Mucosa of rectum (tissue), 2 donors: Measurements from ENCODE around the gene OTUD6A.

ENCODE experiments used
- H3K27ac ChIP-seq, 2 donors: one replicate each; pipeline ENCODE4 v1.7.0; 2013; ENCODE audit warnings: inconsistent platforms in 2 of 2, low read depth in 2 of 2, low read length in 2 of 2
- H3K27me3 ChIP-seq, 2 donors: one replicate each; pipeline ENCODE4 v1.7.0; 2013; ENCODE audit warnings: low read length in 2 of 2; ENCODE audit not compliant: control insufficient read depth in 2 of 2, insufficient read depth in 2 of 2
- H3K36me3 ChIP-seq, 2 donors: one replicate each; pipeline ENCODE4 v1.7.0; 2013; ENCODE audit warnings: low read length in 2 of 2; ENCODE audit not compliant: control insufficient read depth in 2 of 2, insufficient read depth in 2 of 2
- H3K4me1 ChIP-seq, 2 donors: one replicate each; pipeline ENCODE4 v1.7.0; 2013; ENCODE audit warnings: low read length in 2 of 2, mild to moderate bottlenecking in 1 of 2; ENCODE audit not compliant: control insufficient read depth in 2 of 2, insufficient read depth in 2 of 2
- H3K4me3 ChIP-seq, 2 donors: one replicate each; pipeline ENCODE4 v1.7.0; 2013; ENCODE audit warnings: low read length in 2 of 2
- H3K9ac ChIP-seq, 2 donors: one replicate each; pipeline ENCODE4 v1.7.0; 2013; ENCODE audit warnings: low read length in 2 of 2, low read depth in 1 of 2, mild to moderate bottlenecking in 1 of 2
- H3K9me3 ChIP-seq, 2 donors: one replicate each; pipeline ENCODE4 v1.7.0; 2013; ENCODE audit warnings: low read length in 2 of 2; ENCODE audit not compliant: control insufficient read depth in 2 of 2
- donor health status: healthy.
- donor health status: Normal muscosa, but diverticular disease.

Gene OTUD6A

DNA sequence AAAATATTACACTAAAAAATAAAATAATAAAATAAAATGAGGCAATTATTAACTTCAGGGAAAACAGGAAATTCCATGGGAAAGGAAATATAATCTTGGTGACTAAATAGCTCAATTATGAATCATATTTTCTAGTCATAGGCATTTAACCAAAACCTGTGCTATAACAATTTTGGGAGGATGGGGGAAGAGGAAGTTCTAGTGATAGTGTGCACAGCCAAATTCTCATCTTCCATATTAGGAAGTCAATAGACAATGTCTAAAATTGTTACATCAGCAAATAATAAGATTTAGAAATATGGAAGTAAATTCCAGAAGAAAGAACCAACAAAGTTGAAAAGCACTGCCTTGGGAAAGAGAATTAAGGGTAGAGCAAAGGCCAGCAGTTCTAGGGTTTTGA is 15.3 kb upstream of the OTUD6A start:
- Histone ChIP-seq H3K27ac (no peak overlapping the region), H3K9ac (no peak overlapping the region), H3K27me3 (peaks cover 0 to 2% of the 10 kb centered on the region in 2 donors), H3K9me3 (no peaks in the 10 kb centered on the region), H3K4me1 (no peaks in the 10 kb centered on the region), H3K4me3 (no peak overlapping the region), H3K36me3 (no peaks in the 10 kb centered on the region)

DNA sequence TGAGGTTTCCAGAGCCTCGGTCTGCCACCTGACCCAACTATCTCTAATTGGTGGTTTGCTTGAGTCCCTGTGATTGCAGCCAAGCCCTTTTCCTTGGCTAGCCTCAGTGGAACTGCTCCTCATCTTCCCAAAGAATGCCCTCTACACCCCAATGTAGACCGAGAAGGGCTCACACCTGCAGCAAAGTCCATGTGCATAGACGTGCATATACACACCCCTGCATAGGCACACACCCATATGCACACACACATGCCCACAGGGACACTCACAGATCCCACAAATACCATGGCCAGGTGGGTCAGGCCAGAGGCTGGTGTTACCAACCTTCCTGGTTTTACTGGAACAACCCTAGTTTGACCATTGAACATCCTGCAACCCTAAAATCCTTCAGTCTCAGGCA is 12.9 kb upstream of the OTUD6A start:
- H3K4me3 ChIP-seq, result no peak overlapping the region
- H3K27me3 ChIP-seq, result peaks cover 2 to 3% of the 10 kb centered on the region in 2 donors
- no peaks in the 10 kb centered on the region for H3K36me3 ChIP-seq
- H3K4me1 ChIP-seq, result no peaks in the 10 kb centered on the region
- no peaks in the 10 kb centered on the region for H3K9me3 ChIP-seq
- no peak overlapping the region for H3K9ac ChIP-seq
- H3K27ac ChIP-seq, result no peak overlapping the region

DNA sequence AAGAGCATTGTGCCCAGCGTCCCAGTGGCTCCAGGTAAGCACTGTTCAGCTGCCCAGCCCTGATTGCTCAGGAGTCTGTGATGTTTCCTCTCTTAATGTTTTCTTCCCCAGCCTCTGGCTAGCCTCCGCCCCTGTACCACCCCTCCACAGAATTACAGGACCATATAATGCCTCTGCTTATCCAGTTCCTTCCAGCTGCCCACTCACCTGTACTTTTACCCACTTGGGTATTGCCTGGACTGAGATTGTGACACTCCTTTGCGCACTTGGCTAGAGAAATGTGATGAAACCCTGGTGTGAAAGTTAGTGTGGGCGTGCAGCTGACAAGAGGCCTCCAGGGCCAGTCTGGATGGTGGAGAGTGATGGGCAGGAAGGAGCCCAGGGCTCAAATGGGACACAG is 12.3 kb upstream of the OTUD6A start, which contains the start of gene AWAT2:
Gene AWAT2, minus strand, starts transcription at position 14 of the 400 bp plus-strand sequence. Its CDS starts 6 bp downstream, at position 8.
- H3K27ac ChIP-seq, result no peak within 1 kb of the TSS
- H3K9ac ChIP-seq, result no peak within 1 kb of the TSS
- H3K4me1 ChIP-seq, result no peaks in the 10 kb centered on the region
- H3K4me3 ChIP-seq, result no peak within 1 kb of the TSS
- H3K9me3 ChIP-seq, result no peaks in the 10 kb centered on the region
- peaks cover 2 to 3% of the 10 kb centered on the region in 2 donors for H3K27me3 ChIP-seq
- no peaks in the 10 kb centered on the region for H3K36me3 ChIP-seq

DNA sequence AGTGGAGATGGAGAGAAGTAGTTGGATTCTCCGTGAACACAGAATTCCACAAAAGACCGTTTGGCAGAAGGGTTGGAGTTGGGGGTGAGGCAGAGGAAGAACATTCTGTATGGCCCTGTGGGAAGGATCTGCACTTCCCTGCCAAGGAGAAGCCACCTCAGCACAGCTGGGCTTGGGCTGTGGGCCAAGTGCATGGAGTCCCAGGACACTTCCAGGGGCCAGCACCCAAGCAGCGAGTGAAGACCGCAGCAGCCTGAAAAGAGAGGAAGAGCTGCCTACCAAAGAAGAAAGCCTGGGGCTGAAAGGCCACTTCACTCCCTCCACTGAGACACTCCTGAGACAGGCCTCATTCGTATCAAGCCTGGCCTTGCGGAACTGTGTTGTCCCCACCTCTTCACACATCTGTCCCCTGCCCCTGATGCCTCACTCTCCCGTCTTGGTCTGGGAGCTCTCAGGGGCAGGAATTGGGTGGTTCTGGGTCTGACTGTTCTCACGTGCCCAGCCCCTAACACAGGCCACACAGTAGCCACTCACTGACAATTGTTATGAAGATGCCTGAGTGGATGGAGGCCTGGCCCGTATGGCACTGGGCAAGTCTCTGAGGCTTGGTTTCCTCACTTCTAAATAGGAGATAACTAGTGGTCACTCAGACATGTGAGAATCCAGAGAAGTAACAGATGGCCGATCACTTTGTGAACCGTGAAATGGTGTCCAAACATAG is 9.2 kb upstream of the OTUD6A start:
- Histone ChIP-seq H3K27ac (no peak overlapping the region), H3K27me3 (peaks cover 2 to 3% of the 10 kb centered on the region in 2 donors), H3K4me3 (no peak overlapping the region), H3K4me1 (no peaks in the 10 kb centered on the region), H3K9ac (no peak overlapping the region), H3K9me3 (no peaks in the 10 kb centered on the region), H3K36me3 (no peaks in the 10 kb centered on the region)

DNA sequence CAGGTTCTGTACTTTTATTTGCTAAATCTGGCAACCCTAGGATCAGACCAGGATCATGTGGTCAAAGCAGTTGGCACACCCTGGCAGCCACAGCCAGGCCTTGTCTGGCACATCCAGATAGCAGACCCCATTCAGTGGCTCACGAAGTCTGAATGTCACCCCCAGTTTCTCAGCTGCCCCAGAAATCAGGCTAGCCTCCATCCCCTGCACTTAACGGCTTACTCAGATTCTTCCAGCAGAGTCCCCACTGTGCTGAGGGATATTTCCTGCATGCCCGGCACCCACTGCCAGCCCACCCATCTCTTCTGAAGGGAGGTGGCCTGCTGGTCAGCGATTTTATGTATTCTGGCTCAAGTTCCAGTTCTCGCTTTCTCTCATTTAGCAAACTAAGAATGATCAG is 7.9 kb upstream of the OTUD6A start:
- no peaks in the 10 kb centered on the region for H3K36me3 ChIP-seq
- no peak overlapping the region for H3K27ac ChIP-seq

DNA sequence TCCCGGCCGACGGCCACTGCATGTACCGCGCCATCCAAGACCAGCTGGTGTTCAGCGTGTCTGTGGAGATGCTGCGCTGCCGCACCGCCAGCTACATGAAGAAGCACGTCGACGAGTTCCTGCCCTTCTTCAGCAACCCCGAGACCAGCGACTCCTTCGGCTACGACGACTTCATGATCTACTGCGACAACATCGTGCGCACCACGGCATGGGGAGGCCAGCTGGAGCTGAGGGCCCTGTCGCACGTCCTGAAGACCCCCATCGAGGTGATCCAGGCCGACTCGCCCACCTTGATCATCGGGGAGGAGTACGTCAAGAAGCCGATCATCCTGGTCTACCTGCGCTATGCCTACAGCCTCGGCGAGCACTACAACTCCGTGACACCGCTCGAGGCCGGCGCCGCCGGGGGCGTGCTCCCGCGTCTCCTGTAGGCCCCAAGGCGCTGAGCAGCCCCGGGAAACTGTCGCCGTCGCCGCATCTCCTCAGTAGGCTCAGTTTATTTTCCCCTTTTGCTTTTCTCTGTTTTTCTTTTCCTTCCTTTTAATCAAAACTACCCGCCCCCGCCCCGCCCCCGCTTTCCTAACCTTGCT is 799 bp downstream of the OTUD6A start:
- H3K9ac ChIP-seq, result no peak overlapping the region
- no peak overlapping the region for H3K4me3 ChIP-seq
- H3K27ac ChIP-seq, result no peak overlapping the region
- no peaks in the 10 kb centered on the region for H3K36me3 ChIP-seq
- H3K9me3 ChIP-seq, result no peaks in the 10 kb centered on the region
- peaks cover 2% of the 10 kb centered on the region in 2 donors for H3K27me3 ChIP-seq
- no peaks in the 10 kb centered on the region for H3K4me1 ChIP-seq

More for the DNA sequence above, 7.9 kb upstream of the OTUD6A start:
- Histone ChIP-seq H3K9me3 (no peaks in the 10 kb centered on the region), H3K27me3 (peaks cover 2 to 3% of the 10 kb centered on the region in 2 donors), H3K4me3 (no peak overlapping the region), H3K4me1 (no peaks in the 10 kb centered on the region), H3K9ac (no peak overlapping the region)

DNA sequence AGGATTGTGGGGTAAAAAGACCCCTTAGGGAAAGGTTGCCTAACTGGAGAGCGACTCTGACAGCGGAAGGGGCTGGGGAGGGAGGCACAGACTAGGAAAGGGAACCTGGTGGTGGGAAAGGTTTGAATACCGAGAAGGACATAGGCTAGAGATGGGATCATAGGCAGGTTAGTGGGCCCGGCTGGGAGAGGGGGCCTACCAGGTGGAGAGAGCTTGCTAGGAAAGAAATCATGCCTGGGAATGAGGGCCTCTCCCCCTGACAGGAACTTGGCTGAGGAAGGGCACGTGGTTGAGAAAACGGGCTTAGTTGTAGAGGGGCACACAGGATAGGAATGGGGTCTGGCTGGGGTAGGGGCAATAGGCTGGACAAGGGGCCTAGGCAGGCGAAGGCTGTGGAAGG is 4.4 kb downstream of the OTUD6A start:
- peaks cover 2% of the 10 kb centered on the region in 2 donors for H3K27me3 ChIP-seq
- H3K9ac ChIP-seq, result no peak overlapping the region
- H3K9me3 ChIP-seq, result no peaks in the 10 kb centered on the region
- H3K4me1 ChIP-seq, result no peaks in the 10 kb centered on the region
- no peak overlapping the region for H3K27ac ChIP-seq
- no peak overlapping the region for H3K4me3 ChIP-seq
- no peaks in the 10 kb centered on the region for H3K36me3 ChIP-seq

DNA sequence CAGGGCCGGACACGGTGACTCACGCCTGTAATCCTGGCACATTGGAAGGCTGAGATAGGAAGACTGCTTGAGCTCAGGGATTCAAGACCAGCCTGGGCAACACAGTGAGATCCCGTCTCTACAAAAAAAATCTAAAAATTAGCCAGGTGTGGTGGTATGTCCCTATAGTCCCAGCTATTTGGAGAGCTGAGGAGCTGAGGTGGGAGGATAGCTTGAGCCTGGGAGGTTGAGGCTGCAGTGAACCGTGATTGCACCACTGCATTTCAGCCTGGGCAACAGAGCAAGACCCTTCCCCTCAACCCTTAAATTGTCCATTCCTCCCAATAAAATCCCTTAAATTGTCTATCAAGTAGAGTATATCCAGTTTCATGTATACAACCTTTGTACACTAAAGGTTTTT is 17.0 kb downstream of the OTUD6A start:
- H3K9ac ChIP-seq, result no peak overlapping the region
- peaks cover 0 to 10% of the 10 kb centered on the region in 2 donors for H3K27me3 ChIP-seq
- H3K27ac ChIP-seq, result no peak overlapping the region
- no peaks in the 10 kb centered on the region for H3K4me1 ChIP-seq
- H3K36me3 ChIP-seq, result no peaks in the 10 kb centered on the region
- H3K4me3 ChIP-seq, result no peak overlapping the region
- no peaks in the 10 kb centered on the region for H3K9me3 ChIP-seq

DNA sequence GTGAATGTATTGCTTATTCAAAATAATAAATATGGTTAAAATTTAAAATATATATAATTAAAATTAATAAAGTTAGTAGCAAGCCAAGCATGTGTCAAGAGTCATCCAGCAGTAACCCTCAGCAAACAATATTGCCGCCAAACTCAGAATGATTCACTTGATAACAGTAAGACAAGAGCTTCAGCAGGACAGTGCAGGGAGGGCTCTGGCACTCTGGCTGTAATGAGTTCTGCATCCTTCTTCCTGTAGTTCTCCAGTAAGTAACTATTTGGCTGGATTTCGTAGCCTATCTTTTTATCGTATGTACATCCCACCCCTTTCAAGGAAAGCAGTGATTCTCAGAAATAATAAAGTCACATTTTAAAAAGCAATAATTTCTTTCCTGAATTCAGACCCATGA is 17.6 kb downstream of the OTUD6A start:
- Histone ChIP-seq H3K27ac (no peak overlapping the region), H3K4me1 (no peaks in the 10 kb centered on the region), H3K9ac (no peak overlapping the region), H3K36me3 (no peaks in the 10 kb centered on the region), H3K27me3 (peaks cover 0 to 10% of the 10 kb centered on the region in 2 donors), H3K9me3 (no peaks in the 10 kb centered on the region), H3K4me3 (no peak overlapping the region)

DNA sequence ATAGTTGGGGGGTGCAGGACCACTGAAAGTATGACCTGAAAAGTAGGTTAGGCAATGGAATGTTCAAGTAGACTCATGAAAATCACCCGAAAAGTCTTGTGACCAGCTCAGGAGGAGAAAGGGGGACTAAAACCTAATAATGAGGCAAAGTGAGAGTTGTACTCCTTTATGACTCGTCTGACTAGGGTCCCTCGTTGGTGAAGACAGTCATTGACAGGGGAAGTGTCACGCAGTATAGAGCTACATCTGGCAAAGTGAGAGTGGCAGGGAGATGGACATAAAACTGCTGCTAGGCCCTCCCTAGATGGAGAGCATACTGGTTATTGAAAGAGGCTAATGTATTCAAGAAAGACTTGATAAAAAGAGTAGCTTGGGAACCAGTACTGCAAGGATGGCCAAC is 20.5 kb downstream of the OTUD6A start:
- no peak overlapping the region for H3K27ac ChIP-seq
- no peak overlapping the region for H3K9ac ChIP-seq
- H3K27me3 ChIP-seq, result peaks cover 0 to 10% of the 10 kb centered on the region in 2 donors
- no peaks in the 10 kb centered on the region for H3K4me1 ChIP-seq
- H3K36me3 ChIP-seq, result no peaks in the 10 kb centered on the region
- no peaks in the 10 kb centered on the region for H3K9me3 ChIP-seq
- H3K4me3 ChIP-seq, result no peak overlapping the region
